Smooth muscle cell (in vitro differentiated cells): Measurements from ENCODE around the gene PROSER2. TPM values are rescaled to one million over a fixed set of nuclear protein-coding genes. Genes with fewer than 3 reads are reported as not detected.

ENCODE experiments used
- DNase-seq: peaks from one replicate; lab custom pipeline; 2025; ENCODE audit not compliant: unreplicated experiment; lab: John Stamatoyannopoulos, UW
- H2AFZ ChIP-seq: fragments of 200-600 bp; sonication (generic); 2 replicates; pipeline ENCODE4 v1.6.0; 2016; ENCODE audit warnings: antibody characterized with exemption, low read depth, mild to moderate bottlenecking
- H3F3A ChIP-seq: fragments of 200-600 bp; sonication (generic); 2 replicates; pipeline ENCODE4 v1.6.0; 2017; ENCODE audit warnings: antibody characterized with exemption, low read depth
- H3K27ac ChIP-seq: fragments of 200-600 bp; sonication (generic); 2 replicates; pipeline ENCODE4 v1.5.1; 2016; ENCODE audit warnings: low read depth, mild to moderate bottlenecking
- H3K27me3 ChIP-seq: fragments of 200-600 bp; sonication (generic); 2 replicates; pipeline ENCODE4 v1.6.1; 2016; ENCODE audit warnings: low read depth, mild to moderate bottlenecking
- H3K36me3 ChIP-seq: fragments of 200-600 bp; sonication (generic); 2 replicates; pipeline ENCODE4 v1.5.1; 2016; ENCODE audit warnings: low read depth
- H3K4me1 ChIP-seq: fragments of 200-600 bp; sonication (generic); 2 replicates; pipeline ENCODE4 v1.5.1; 2016; ENCODE audit warnings: low read depth
- H3K4me2 ChIP-seq: fragments of 200-600 bp; sonication (generic); 2 replicates; pipeline ENCODE4 v1.6.0; 2016; ENCODE audit warnings: mild to moderate bottlenecking
- H3K4me3 ChIP-seq: fragments of 200-600 bp; sonication (generic); 2 replicates; pipeline ENCODE4 v1.5.1; 2016; ENCODE audit warnings: mild to moderate bottlenecking
- H3K79me2 ChIP-seq: fragments of 200-600 bp; sonication (generic); 2 replicates; pipeline ENCODE4 v1.6.0; 2016; ENCODE audit warnings: low read depth, mild to moderate bottlenecking
- H3K9ac ChIP-seq: fragments of 200-600 bp; sonication (generic); 2 replicates; pipeline ENCODE4 v1.6.0; 2016; ENCODE audit warnings: low read depth
- H3K9me3 ChIP-seq: fragments of 200-600 bp; sonication (generic); replicated peaks from 2 replicates; pipeline ENCODE4 v1.5.1; 2016; ENCODE audit warnings: low read depth
- H4K20me1 ChIP-seq: fragments of 200-600 bp; sonication (generic); 2 replicates; pipeline ENCODE4 v1.6.0; 2016; ENCODE audit warnings: low read depth
- WGBS: methylation state at CpG from one replicate; pipeline ENCODE4 v1.1.7; 2016; ENCODE audit warnings: low lambda C conversion rate; 5-methylcytosine and 5-hydroxymethylcytosine counted together
- polyA plus RNA-seq: library from polyadenylated mRNA; unstranded; fragments of >200 nt; fragmentation: Nextera tagmentation; extraction: Ambion mirVana; gene quantifications from 2 replicates; pipeline ENCODE4 v1.2.1, GENCODE V29; 2016
- total RNA-seq: library from RNA; depleted of rRNA; stranded (reverse); fragments of >200 nt; gene quantifications from 2 replicates; pipeline ENCODE4 v1.2.3, GENCODE V29; 2014
- TF ChIP-seq, protein P1 (sequence below): fragments of 200-600 bp; sonication (generic); IDR thresholded peaks from 2 replicates; pipeline ENCODE4 v1.5.1; 2017; ENCODE audit warnings: borderline replicate concordance, mild to moderate bottlenecking, antibody characterized with exemption; ENCODE audit not compliant: insufficient read depth, poor library complexity, severe bottlenecking

PROSER2 gene
- total and polyA plus RNA-seq, 2 experiments from 2014 or later, result 4.9 to 8.2 TPM

DNA sequence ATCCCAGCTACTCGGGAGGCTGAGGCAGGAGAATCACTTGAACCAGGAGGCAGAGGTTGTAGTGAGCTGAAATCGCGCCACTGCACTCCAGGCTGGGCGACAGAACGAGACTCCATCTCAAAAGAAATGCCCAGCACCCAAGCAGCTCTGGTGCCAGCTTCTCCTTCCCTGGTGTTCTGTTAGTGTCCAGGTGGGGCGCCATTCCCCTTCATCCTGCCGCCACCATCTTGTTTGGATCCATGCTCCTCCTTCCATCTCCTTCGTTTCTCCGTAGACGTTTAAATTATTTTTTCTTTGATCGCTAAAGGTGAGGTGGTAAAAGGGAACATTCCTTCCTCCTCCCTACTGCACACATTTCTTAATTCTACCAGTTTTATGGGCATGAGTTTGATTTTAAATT is 30.3 kb downstream of the PROSER2 start:
- H3K4me1 ChIP-seq, result no peaks in the 10 kb centered on the region
- no peak for DNase-seq
- no peaks in the 10 kb centered on the region for H3K27me3 ChIP-seq
- H3F3A ChIP-seq, result no peaks in the 10 kb centered on the region
- no peak overlapping the region for H3K27ac ChIP-seq
- H3K9ac ChIP-seq, result no peak overlapping the region
- H3K79me2 ChIP-seq, result no peaks in the 10 kb centered on the region
- H4K20me1 ChIP-seq, result no peaks in the 10 kb centered on the region
- TF ChIP-seq, protein P1, sequence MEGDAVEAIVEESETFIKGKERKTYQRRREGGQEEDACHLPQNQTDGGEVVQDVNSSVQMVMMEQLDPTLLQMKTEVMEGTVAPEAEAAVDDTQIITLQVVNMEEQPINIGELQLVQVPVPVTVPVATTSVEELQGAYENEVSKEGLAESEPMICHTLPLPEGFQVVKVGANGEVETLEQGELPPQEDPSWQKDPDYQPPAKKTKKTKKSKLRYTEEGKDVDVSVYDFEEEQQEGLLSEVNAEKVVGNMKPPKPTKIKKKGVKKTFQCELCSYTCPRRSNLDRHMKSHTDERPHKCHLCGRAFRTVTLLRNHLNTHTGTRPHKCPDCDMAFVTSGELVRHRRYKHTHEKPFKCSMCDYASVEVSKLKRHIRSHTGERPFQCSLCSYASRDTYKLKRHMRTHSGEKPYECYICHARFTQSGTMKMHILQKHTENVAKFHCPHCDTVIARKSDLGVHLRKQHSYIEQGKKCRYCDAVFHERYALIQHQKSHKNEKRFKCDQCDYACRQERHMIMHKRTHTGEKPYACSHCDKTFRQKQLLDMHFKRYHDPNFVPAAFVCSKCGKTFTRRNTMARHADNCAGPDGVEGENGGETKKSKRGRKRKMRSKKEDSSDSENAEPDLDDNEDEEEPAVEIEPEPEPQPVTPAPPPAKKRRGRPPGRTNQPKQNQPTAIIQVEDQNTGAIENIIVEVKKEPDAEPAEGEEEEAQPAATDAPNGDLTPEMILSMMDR, result peak; percentile 11
- H3K36me3 ChIP-seq, result no peaks in the 10 kb centered on the region
- WGBS, result 94% methylated on average over 11 of the region's 11 CpGs
- no peak overlapping the region for H2AFZ ChIP-seq
- no peak overlapping the region for H3K4me3 ChIP-seq
- no peak overlapping the region for H3K4me2 ChIP-seq
- H3K9me3 ChIP-seq, result no peaks in the 10 kb centered on the region

DNA sequence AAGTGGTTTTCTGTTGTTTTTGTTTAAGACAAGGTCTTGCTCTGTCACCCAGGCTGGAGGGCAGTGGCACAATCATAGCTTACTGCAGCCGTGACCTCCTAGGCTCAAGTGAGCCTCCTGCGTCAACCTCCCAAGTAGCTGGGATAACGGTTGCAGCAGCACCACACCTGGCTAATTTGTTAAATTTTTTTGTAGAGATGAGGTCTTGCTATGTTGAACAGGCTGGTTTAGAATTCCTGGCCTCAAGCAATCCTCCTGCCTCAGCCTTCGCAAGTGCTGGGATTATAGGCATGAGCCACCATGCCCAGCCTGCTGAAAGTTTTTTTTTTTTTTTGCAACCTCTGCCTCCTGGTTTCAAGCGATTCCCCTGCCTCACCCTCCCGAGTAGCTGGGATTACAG is 31.1 kb downstream of the PROSER2 start:
- H3F3A ChIP-seq, result no peaks in the 10 kb centered on the region
- 71% methylated on average over 6 of the region's 6 CpGs for WGBS
- H3K9me3 ChIP-seq, result no peaks in the 10 kb centered on the region
- H2AFZ ChIP-seq, result no peak overlapping the region
- no peak for DNase-seq
- H3K27ac ChIP-seq, result no peak overlapping the region
- no peaks in the 10 kb centered on the region for H3K4me1 ChIP-seq
- no peaks in the 10 kb centered on the region for H3K36me3 ChIP-seq
- no peak overlapping the region for H3K4me3 ChIP-seq
- H3K4me2 ChIP-seq, result no peak overlapping the region
- H4K20me1 ChIP-seq, result no peaks in the 10 kb centered on the region
- H3K9ac ChIP-seq, result no peak overlapping the region
- H3K27me3 ChIP-seq, result no peaks in the 10 kb centered on the region
- TF ChIP-seq, protein P1, result no peak
- H3K79me2 ChIP-seq, result no peaks in the 10 kb centered on the region

GRCh38 chr10:11856089-11856488 is 32.9 kb downstream of the PROSER2 start:
- Histone ChIP-seq H3K4me1 (no peaks in the 10 kb centered on the region), H3K9ac (no peak overlapping the region), H4K20me1 (no peaks in the 10 kb centered on the region), H3K36me3 (no peaks in the 10 kb centered on the region), H3K79me2 (no peaks in the 10 kb centered on the region), H3K4me3 (no peak overlapping the region), H3K9me3 (no peaks in the 10 kb centered on the region), H3K4me2 (no peak overlapping the region), H2AFZ (no peak overlapping the region), H3F3A (no peaks in the 10 kb centered on the region), H3K27ac (no peak overlapping the region), H3K27me3 (no peaks in the 10 kb centered on the region)
- DNase-seq, result no peak
- 90% methylated on average over 17 of the region's 17 CpGs for WGBS
- TF ChIP-seq, protein P1, result no peak

GRCh38 chr10:11856678-11857077 is 33.5 kb downstream of the PROSER2 start:
- no peaks in the 10 kb centered on the region for H3K36me3 ChIP-seq
- no peaks in the 10 kb centered on the region for H3K79me2 ChIP-seq
- H3K4me1 ChIP-seq, result no peaks in the 10 kb centered on the region
- no peaks in the 10 kb centered on the region for H3F3A ChIP-seq
- H4K20me1 ChIP-seq, result no peaks in the 10 kb centered on the region
- no peak for DNase-seq
- no peak overlapping the region for H3K27ac ChIP-seq
- no peaks in the 10 kb centered on the region for H3K27me3 ChIP-seq
- H3K4me3 ChIP-seq, result no peak overlapping the region
- H2AFZ ChIP-seq, result no peak overlapping the region
- H3K4me2 ChIP-seq, result no peak overlapping the region
- TF ChIP-seq, protein P1, result no peak
- 96% methylated on average over 8 of the region's 8 CpGs for WGBS
- no peaks in the 10 kb centered on the region for H3K9me3 ChIP-seq
- no peak overlapping the region for H3K9ac ChIP-seq
